Esophagus squamous epithelium (tissue), 5 donors: ENCODE data around the gene PIM2. TPM values are rescaled to one million over a fixed set of nuclear protein-coding genes. Genes with fewer than 3 reads are reported as not detected.

Source experiments
- DNase-seq: peaks from one replicate; lab custom pipeline; 2025; lab: John Stamatoyannopoulos, UW
- H3K27ac ChIP-seq, 4 donors: fragments of 200-600 bp; sonication (generic); one replicate each; pipeline ENCODE4 v1.5.1; 2016 to 2019; ENCODE audit warnings: mild to moderate bottlenecking in 1 of 4
- H3K27me3 ChIP-seq, 4 donors: fragments of 200-600 bp; sonication (generic); 1 replicate in 3 of 4; 2 replicates in 1 of 4; pipeline versions ENCODE4 v1.5.1 to v1.6.0; 2017 to 2021; ENCODE audit warnings: antibody characterized with exemption in 1 of 4
- H3K36me3 ChIP-seq, 3 donors: fragments of 200-600 bp; sonication (generic); one replicate each; pipeline ENCODE4 v1.5.1; 2016 to 2019
- H3K4me1 ChIP-seq, 3 donors: fragments of 200-600 bp; sonication (generic); one replicate each; pipeline ENCODE4 v1.5.1; 2017 to 2019
- H3K4me3 ChIP-seq, 4 donors: fragments of 200-600 bp; sonication (generic); 1 replicate in 3 of 4; 2 replicates in 1 of 4; pipeline ENCODE4 v1.5.1; 2016 to 2019; ENCODE audit warnings: mild to moderate bottlenecking in 2 of 4, moderate library complexity in 1 of 4
- H3K9me3 ChIP-seq, 3 donors: fragments of 200-600 bp; sonication (generic); one replicate each; pipeline ENCODE4 v1.5.1; 2016 to 2019
- CTCF ChIP-seq, 6 experiments: fragments of 450-650 bp in 4 of 6; fragments of 200-600 bp in 2 of 6; sonication (generic) in 2 of 6; IDR thresholded peaks; one replicate each; pipeline ENCODE4 v1.5.1; 2016 to 2019; ENCODE audit warnings: antibody characterized with exemption in 6 of 6, mild to moderate bottlenecking in 4 of 6, moderate library complexity in 4 of 6
- POLR2A ChIP-seq, 4 donors: fragments of 450-650 bp; IDR thresholded peaks; one replicate each; pipeline ENCODE4 v1.6.1; 2017; ENCODE audit warnings: antibody characterized with exemption in 4 of 4, mild to moderate bottlenecking in 4 of 4, moderate library complexity in 3 of 4
- WGBS, 2 donors: methylation state at CpG; one replicate each; pipeline ENCODE4 v1.1.5; 2018; 5-methylcytosine and 5-hydroxymethylcytosine counted together
- intact Hi-C: fragments of 100-400 bp; cut with DNase I; formaldehyde crosslinking; loops from one replicate; pipeline ENCODE4 v1.15.0; 2022
- total RNA-seq, 4 donors: library from RNA; depleted of rRNA; stranded (reverse); fragments of >200 nt; gene quantifications; one replicate each; pipeline ENCODE4 v1.1.0, GENCODE V29; 2016
- donor health status: DM: yes; HTN: yes; CAD: no.

PIM2 gene
- total RNA-seq, 4 donors from 2014 or later, result 3.3 to 9.7 (median 7.6) TPM

GRCh38 chrX:48956728-48957414, 38.0 kb upstream of the PIM2 start:
- DNase-seq, result no peak
- H3K4me3 ChIP-seq, result peak overlapping the region; percentile 52 to 80 (median 64)
- no peaks in the 10 kb centered on the region for H3K27me3 ChIP-seq
- no peaks in the 10 kb centered on the region for H3K9me3 ChIP-seq
- H3K36me3 ChIP-seq, result peaks cover 0 to 22% (median 0%) of the 10 kb centered on the region in 3 donors
- H3K4me1 ChIP-seq, result peaks cover 5 to 61% (median 30%) of the 10 kb centered on the region in 3 donors
- intact Hi-C loops, result no loop called here
- TF ChIP-seq CTCF (IDR thresholded peaks at IDR 0.05), result no peak
- TF ChIP-seq POLR2A (IDR thresholded peaks at IDR 0.05), result no peak
- peak overlapping the region; percentile 91 to 96 (median 96) for H3K27ac ChIP-seq
- WGBS, 2 donors, result 73% methylated on average over 3 of the region's 61 CpGs; no CpG with 5 or more reads in 1 of the 2 donors

GRCh38 chrX:48948589-48948988, 29.8 kb upstream of the PIM2 start:
- DNase-seq, result no peak
- H3K36me3 ChIP-seq, result peaks cover 0 to 17% (median 0%) of the 10 kb centered on the region in 3 donors
- H3K4me1 ChIP-seq, result peaks cover 0 to 35% (median 7%) of the 10 kb centered on the region in 3 donors
- intact Hi-C loops, result no loop called here
- no peaks in the 10 kb centered on the region for H3K27me3 ChIP-seq
- WGBS, 2 donors, result no CpG with 5 or more reads among the region's 1 CpG
- TF ChIP-seq POLR2A (IDR thresholded peaks at IDR 0.05) (no peak), CTCF (IDR thresholded peaks at IDR 0.05) (no peak)
- H3K4me3 ChIP-seq, result no peak overlapping the region
- no peak overlapping the region for H3K27ac ChIP-seq
- H3K9me3 ChIP-seq, result no peaks in the 10 kb centered on the region

GRCh38 chrX:48945517-48946348, 26.9 kb upstream of the PIM2 start:
- TF ChIP-seq CTCF (IDR thresholded peaks at IDR 0.05), result peak; percentile 37 to 74 (median 54)
- TF ChIP-seq POLR2A (IDR thresholded peaks at IDR 0.05), result no peak
- Histone ChIP-seq H3K4me3 (no peak overlapping the region), H3K27me3 (no peaks in the 10 kb centered on the region), H3K4me1 (peaks cover 0 to 16% (median 0%) of the 10 kb centered on the region in 3 donors), H3K36me3 (peaks cover 0 to 22% (median 0%) of the 10 kb centered on the region in 3 donors), H3K9me3 (no peaks in the 10 kb centered on the region), H3K27ac (no peak overlapping the region)
- 51 to 54% methylated on average over 8 of the region's 8 CpGs for WGBS, 2 donors
- no peak for DNase-seq
- intact Hi-C loops, result no loop called here

- DNase-seq, result no peak
- TF ChIP-seq CTCF (IDR thresholded peaks at IDR 0.05) (no peak), POLR2A (IDR thresholded peaks at IDR 0.05) (no peak)
- Histone ChIP-seq H3K9me3 (no peaks in the 10 kb centered on the region), H3K4me3 (no peak overlapping the region), H3K4me1 (peaks cover 0 to 38% (median 2%) of the 10 kb centered on the region in 3 donors), H3K27me3 (no peaks in the 10 kb centered on the region), H3K27ac (no peak overlapping the region), H3K36me3 (peaks cover 0 to 34% (median 0%) of the 10 kb centered on the region in 3 donors)
- intact Hi-C loops, result no loop called here
- 65 to 71% methylated on average over 1 to 2 of the region's 2 CpGs for WGBS, 2 donors
Observed at GRCh38 chrX:48942895-48943294, 24.1 kb upstream of the PIM2 start.
